Stomach (tissue), 4 donors: Measurements from ENCODE around the gene POC1A.

ENCODE experiments used
- CTCF ChIP-seq, 7 experiments: fragments of 450-650 bp in 4 of 7; fragments of 200-600 bp in 3 of 7; sonication (generic) in 3 of 7; IDR thresholded peaks; one replicate each; pipeline ENCODE4 v1.5.1; 2016 to 2019; ENCODE audit warnings: antibody characterized with exemption in 7 of 7, control low read depth in 2 of 7, mild to moderate bottlenecking in 1 of 7
- EP300 ChIP-seq: sonication (generic); formaldehyde crosslinking; IDR thresholded peaks from one replicate; pipeline ENCODE4 v1.6.1; 2017; ENCODE audit warnings: antibody characterized with exemption
- POLR2A ChIP-seq, 4 donors: fragments of 450-650 bp; IDR thresholded peaks; one replicate each; pipeline ENCODE4 v1.6.1; 2016; ENCODE audit warnings: antibody characterized with exemption in 4 of 4, control low read depth in 2 of 4, mild to moderate bottlenecking in 1 of 4, moderate library complexity in 1 of 4
- POLR2AphosphoS5 ChIP-seq, 3 donors: sonication (generic); formaldehyde crosslinking; IDR thresholded peaks; one replicate each; pipeline ENCODE4 v1.6.1; 2016; ENCODE audit warnings: antibody characterized with exemption in 3 of 3

GRCh38 chr3:52154135-52155094 lies at the start of gene POC1A:
- TF ChIP-seq CTCF (IDR thresholded peaks at IDR 0.05) (peak in 3 of 7 experiments; percentile 10 to 20 (median 18)), POLR2A (IDR thresholded peaks at IDR 0.05) (no peak), EP300 (peak; percentile 40), POLR2AphosphoS5 (IDR thresholded peaks at IDR 0.05) (peak; percentile 86 to 97 (median 88))
